Vagina (tissue), 2 donors: ENCODE measurements around the gene RPL18A. TPM values are rescaled to one million over a fixed set of nuclear protein-coding genes. Genes with fewer than 3 reads are reported as not detected.

ENCODE experiments used
- DNase-seq, 2 donors: peaks; one replicate each; pipeline ENCODE4 v3.0.0-alpha.2; 2017; ENCODE audit errors: extremely low spot score in 2 of 2
- H3K27ac ChIP-seq: fragments of 200-600 bp; sonication (generic); one replicate; pipeline ENCODE4 v1.5.1; 2019
- H3K27me3 ChIP-seq: fragments of 200-600 bp; sonication (generic); one replicate; pipeline ENCODE4 v1.5.1; 2019
- H3K36me3 ChIP-seq, 2 donors: fragments of 200-600 bp; sonication (generic); one replicate each; pipeline ENCODE4 v1.5.1; 2017 to 2019
- H3K4me1 ChIP-seq: fragments of 200-600 bp; sonication (generic); one replicate; pipeline ENCODE4 v1.5.1; 2019
- H3K4me3 ChIP-seq, 2 donors: fragments of 200-600 bp; sonication (generic); 1 replicate in 1 of 2; 2 replicates in 1 of 2; pipeline ENCODE4 v1.5.1; 2016 to 2019
- H3K9me3 ChIP-seq: fragments of 200-600 bp; sonication (generic); one replicate; pipeline ENCODE4 v1.5.1; 2019
- POLR2A ChIP-seq, 2 donors: fragments of 450-650 bp; IDR thresholded peaks; one replicate each; pipeline ENCODE4 v1.6.1; 2017; ENCODE audit warnings: antibody characterized with exemption in 2 of 2, mild to moderate bottlenecking in 2 of 2, moderate library complexity in 2 of 2
- POLR2AphosphoS5 ChIP-seq, 2 donors: sonication (generic); formaldehyde crosslinking; IDR thresholded peaks; one replicate each; pipeline ENCODE4 v1.9.0; 2017; ENCODE audit warnings: antibody characterized with exemption in 2 of 2, mild to moderate bottlenecking in 2 of 2, low read depth in 1 of 2; ENCODE audit not compliant: insufficient read depth in 1 of 2
- intact Hi-C: fragments of 100-400 bp; cut with DNase I; formaldehyde crosslinking; loops from one replicate; pipeline ENCODE4 v1.15.1; 2023
- total RNA-seq: library from RNA; depleted of rRNA; stranded (reverse); fragments of >200 nt; gene quantifications from one replicate; pipeline ENCODE4 v1.2.3, GENCODE V29; 2016
- TF ChIP-seq, protein P1 (sequence below), 3 experiments: fragments of 450-650 bp in 2 of 3; fragments of 200-600 bp in 1 of 3; sonication (generic) in 1 of 3; IDR thresholded peaks; one replicate each; pipeline ENCODE4 v1.5.1; 2017 to 2019; ENCODE audit warnings: antibody characterized with exemption in 3 of 3, mild to moderate bottlenecking in 2 of 3, moderate library complexity in 2 of 3

The RPL18A gene
- total RNA-seq, 1 donor from 2014 or later = 1,768 TPM

GRCh38 chr19:17874758-17875135, 15.0 kb downstream of the RPL18A start:
- no peaks in the 10 kb centered on the region for H3K36me3 ChIP-seq
- DNase-seq = no peak
- no peak overlapping the region for H3K4me3 ChIP-seq
- H3K9me3 ChIP-seq = no peaks in the 10 kb centered on the region
- peaks cover 23% of the 10 kb centered on the region for H3K4me1 ChIP-seq
- no peak overlapping the region for H3K27ac ChIP-seq
- intact Hi-C loops = no loop called here
- peaks cover 10% of the 10 kb centered on the region for H3K27me3 ChIP-seq
- TF ChIP-seq, protein P1, sequence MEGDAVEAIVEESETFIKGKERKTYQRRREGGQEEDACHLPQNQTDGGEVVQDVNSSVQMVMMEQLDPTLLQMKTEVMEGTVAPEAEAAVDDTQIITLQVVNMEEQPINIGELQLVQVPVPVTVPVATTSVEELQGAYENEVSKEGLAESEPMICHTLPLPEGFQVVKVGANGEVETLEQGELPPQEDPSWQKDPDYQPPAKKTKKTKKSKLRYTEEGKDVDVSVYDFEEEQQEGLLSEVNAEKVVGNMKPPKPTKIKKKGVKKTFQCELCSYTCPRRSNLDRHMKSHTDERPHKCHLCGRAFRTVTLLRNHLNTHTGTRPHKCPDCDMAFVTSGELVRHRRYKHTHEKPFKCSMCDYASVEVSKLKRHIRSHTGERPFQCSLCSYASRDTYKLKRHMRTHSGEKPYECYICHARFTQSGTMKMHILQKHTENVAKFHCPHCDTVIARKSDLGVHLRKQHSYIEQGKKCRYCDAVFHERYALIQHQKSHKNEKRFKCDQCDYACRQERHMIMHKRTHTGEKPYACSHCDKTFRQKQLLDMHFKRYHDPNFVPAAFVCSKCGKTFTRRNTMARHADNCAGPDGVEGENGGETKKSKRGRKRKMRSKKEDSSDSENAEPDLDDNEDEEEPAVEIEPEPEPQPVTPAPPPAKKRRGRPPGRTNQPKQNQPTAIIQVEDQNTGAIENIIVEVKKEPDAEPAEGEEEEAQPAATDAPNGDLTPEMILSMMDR (IDR thresholded peaks at IDR 0.05) = no peak
- no peak for TF ChIP-seq POLR2A (IDR thresholded peaks at IDR 0.05)
- no peak for TF ChIP-seq POLR2AphosphoS5 (IDR thresholded peaks at IDR 0.05; ENCODE audit: insufficient read depth in 1 of 2, low read depth in 1 of 2)

DNA sequence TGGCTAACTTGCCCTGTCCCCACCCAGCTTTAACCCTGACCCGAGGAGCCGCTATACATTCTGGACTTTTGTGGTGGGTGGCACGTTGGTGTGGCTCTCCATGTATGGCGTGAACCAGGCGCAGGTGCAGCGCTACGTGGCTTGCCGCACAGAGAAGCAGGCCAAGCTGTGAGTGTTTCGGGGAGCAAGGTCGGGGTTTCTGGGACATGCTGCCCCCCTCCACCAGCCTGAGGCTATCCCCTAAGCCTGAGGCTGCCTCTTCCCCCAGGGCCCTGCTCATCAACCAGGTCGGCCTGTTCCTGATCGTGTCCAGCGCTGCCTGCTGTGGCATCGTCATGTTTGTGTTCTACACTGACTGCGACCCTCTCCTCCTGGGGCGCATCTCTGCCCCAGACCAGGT, 18.0 kb downstream of the RPL18A start:
- Histone ChIP-seq H3K27me3 (peaks cover 5% of the 10 kb centered on the region), H3K9me3 (no peaks in the 10 kb centered on the region), H3K4me1 (peaks cover 11% of the 10 kb centered on the region), H3K36me3 (no peaks in the 10 kb centered on the region), H3K4me3 (no peak overlapping the region), H3K27ac (no peak overlapping the region)
- no peak for DNase-seq
- intact Hi-C loops = no loop called here
- TF ChIP-seq POLR2AphosphoS5 (IDR thresholded peaks at IDR 0.05; ENCODE audit: insufficient read depth in 1 of 2, low read depth in 1 of 2) (no peak), POLR2A (IDR thresholded peaks at IDR 0.05) (no peak)
- TF ChIP-seq, protein P1 (IDR thresholded peaks at IDR 0.05) = no peak

- DNase-seq = no peak
- Histone ChIP-seq H3K36me3 (no peaks in the 10 kb centered on the region), H3K9me3 (no peaks in the 10 kb centered on the region), H3K4me3 (no peak overlapping the region), H3K27me3 (no peaks in the 10 kb centered on the region), H3K4me1 (no peaks in the 10 kb centered on the region), H3K27ac (no peak overlapping the region)
- intact Hi-C loops = no loop called here
- TF ChIP-seq POLR2A (IDR thresholded peaks at IDR 0.05) (no peak), POLR2AphosphoS5 (IDR thresholded peaks at IDR 0.05; ENCODE audit: insufficient read depth in 1 of 2, low read depth in 1 of 2) (no peak)
- TF ChIP-seq, protein P1 (IDR thresholded peaks at IDR 0.05) = no peak
Measured at GRCh38 chr19:17879466-17879865, 19.8 kb downstream of the RPL18A start.

DNA sequence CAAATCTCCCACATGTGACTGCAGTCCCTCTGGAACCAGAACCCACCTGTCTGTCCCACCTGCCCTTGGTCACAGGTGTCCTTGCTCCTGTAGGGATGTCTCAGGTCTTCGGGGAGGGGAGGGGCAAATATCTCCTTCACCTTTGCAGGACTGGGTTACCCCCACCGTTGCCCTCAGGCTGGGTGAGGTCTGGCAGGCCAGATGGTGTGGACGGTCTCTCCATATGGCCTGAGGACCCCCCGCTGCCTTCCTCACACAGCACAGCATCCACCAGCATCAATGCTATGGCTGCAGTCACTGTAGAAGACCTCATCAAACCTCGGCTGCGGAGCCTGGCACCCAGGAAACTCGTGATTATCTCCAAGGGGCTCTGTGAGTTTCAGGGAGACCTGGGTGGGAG, 22.0 kb downstream of the RPL18A start:
- H3K4me1 ChIP-seq = no peaks in the 10 kb centered on the region
- H3K9me3 ChIP-seq = no peaks in the 10 kb centered on the region
- H3K36me3 ChIP-seq = no peaks in the 10 kb centered on the region
- intact Hi-C loops = no loop called here
- no peak overlapping the region for H3K4me3 ChIP-seq
- no peak for TF ChIP-seq POLR2A (IDR thresholded peaks at IDR 0.05)
- no peak for TF ChIP-seq POLR2AphosphoS5 (IDR thresholded peaks at IDR 0.05; ENCODE audit: insufficient read depth in 1 of 2, low read depth in 1 of 2)
- TF ChIP-seq, protein P1 (IDR thresholded peaks at IDR 0.05) = no peak
- no peak overlapping the region for H3K27ac ChIP-seq
- DNase-seq = no peak
- no peaks in the 10 kb centered on the region for H3K27me3 ChIP-seq

GRCh38 chr19:17883627-17884410, 24.1 kb downstream of the RPL18A start:
- Histone ChIP-seq H3K9me3 (no peaks in the 10 kb centered on the region), H3K4me3 (no peak overlapping the region), H3K27me3 (no peaks in the 10 kb centered on the region), H3K36me3 (no peaks in the 10 kb centered on the region), H3K27ac (no peak overlapping the region), H3K4me1 (no peaks in the 10 kb centered on the region)
- DNase-seq = no peak
- TF ChIP-seq POLR2AphosphoS5 (IDR thresholded peaks at IDR 0.05; ENCODE audit: insufficient read depth in 1 of 2, low read depth in 1 of 2) (no peak), POLR2A (IDR thresholded peaks at IDR 0.05) (no peak)
- TF ChIP-seq, protein P1 (IDR thresholded peaks at IDR 0.05) = no peak
- intact Hi-C loops = no loop called here
